Measurements from ENCODE around the gene SLX4IP.

The SLX4IP gene

GRCh38 chr20:10430704-10431103, 4.4 kb upstream of the SLX4IP start:
- no peaks in the 10 kb centered on the region for H3K27me3 ChIP-seq (ENCODE audit: control insufficient read depth, insufficient read depth, low read length)
- no peak overlapping the region for H3K4me2 ChIP-seq (ENCODE audit: low read length)
- H3K9me3 ChIP-seq (replicated peaks; ENCODE audit: low read length): no peaks in the 10 kb centered on the region
- no peak overlapping the region for H3K4me3 ChIP-seq (ENCODE audit: low read length)
- peaks cover 12% of the 10 kb centered on the region for H3K4me1 ChIP-seq (ENCODE audit: control insufficient read depth, insufficient read depth, low read length)
- no peak overlapping the region for H3K9ac ChIP-seq (ENCODE audit: low read depth, low read length)
- H3K36me3 ChIP-seq (ENCODE audit: insufficient read depth, low read length): no peaks in the 10 kb centered on the region

DNA sequence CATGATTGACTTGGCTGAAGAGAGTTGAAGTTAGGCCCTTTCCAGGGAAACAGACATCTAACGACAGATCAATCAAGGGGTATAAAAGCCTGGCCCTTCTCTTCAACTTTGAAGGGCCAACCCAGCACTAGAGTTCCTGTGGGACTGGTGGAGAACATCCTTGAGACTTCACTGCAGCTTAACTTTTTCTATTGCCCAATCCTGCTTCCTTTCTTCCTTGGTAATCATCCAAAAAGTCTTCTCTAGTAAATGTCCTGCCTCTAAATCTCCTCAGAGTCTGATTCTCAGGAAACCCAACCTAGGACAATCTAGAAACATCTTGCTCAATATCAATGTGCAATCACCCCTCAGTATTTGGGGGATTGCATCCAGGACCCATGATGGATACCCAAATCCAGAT, 3.0 kb upstream of the SLX4IP start:
- Histone ChIP-seq H3K9ac (ENCODE audit: low read depth, low read length) (no peak overlapping the region), H3K36me3 (ENCODE audit: insufficient read depth, low read length) (no peaks in the 10 kb centered on the region), H3K4me3 (ENCODE audit: low read length) (no peak overlapping the region), H3K27me3 (ENCODE audit: control insufficient read depth, insufficient read depth, low read length) (no peaks in the 10 kb centered on the region), H3K4me1 (ENCODE audit: control insufficient read depth, insufficient read depth, low read length) (peaks cover 17% of the 10 kb centered on the region), H3K4me2 (ENCODE audit: low read length) (no peak overlapping the region), H3K9me3 (replicated peaks; ENCODE audit: low read length) (no peaks in the 10 kb centered on the region)

DNA sequence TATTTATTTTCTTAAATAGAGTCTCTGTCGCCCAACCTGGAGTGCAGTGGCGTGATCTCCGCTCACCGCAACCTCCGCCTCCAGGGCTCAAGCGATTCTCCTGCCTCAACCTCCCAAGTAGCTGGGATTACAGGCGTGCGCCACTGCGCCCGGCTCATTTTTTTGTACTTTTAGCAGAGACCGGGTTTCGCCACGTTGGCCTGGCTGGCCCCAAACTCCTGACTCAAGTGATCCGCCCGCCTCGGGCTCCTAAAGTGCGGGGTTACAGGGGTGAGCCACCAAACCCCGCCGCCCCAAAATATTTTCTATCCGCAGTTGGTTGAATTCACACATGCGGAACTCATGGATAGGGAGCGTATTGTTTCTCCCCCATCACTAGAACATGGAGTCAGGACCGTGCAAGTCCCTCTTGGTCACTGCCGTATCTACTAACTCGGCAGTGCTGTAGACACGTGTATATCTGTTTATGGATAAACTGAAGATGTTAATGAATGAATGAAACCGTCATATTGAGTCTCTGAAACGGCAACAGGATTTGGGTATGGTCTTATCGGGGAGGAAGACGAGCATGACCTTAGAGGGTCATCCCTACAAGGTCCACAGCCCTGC, 2.0 kb upstream of the SLX4IP start:
- no peaks in the 10 kb centered on the region for H3K27me3 ChIP-seq (ENCODE audit: control insufficient read depth, insufficient read depth, low read length)
- no peaks in the 10 kb centered on the region for H3K36me3 ChIP-seq (ENCODE audit: insufficient read depth, low read length)
- peaks cover 17% of the 10 kb centered on the region for H3K4me1 ChIP-seq (ENCODE audit: control insufficient read depth, insufficient read depth, low read length)
- peak overlapping the region; percentile 87 for H3K4me2 ChIP-seq (ENCODE audit: low read length)
- no peaks in the 10 kb centered on the region for H3K9me3 ChIP-seq (replicated peaks; ENCODE audit: low read length)
- peak overlapping the region; percentile 91 for H3K9ac ChIP-seq (ENCODE audit: low read depth, low read length)
- peak overlapping the region; percentile 92 for H3K4me3 ChIP-seq (ENCODE audit: low read length)

DNA sequence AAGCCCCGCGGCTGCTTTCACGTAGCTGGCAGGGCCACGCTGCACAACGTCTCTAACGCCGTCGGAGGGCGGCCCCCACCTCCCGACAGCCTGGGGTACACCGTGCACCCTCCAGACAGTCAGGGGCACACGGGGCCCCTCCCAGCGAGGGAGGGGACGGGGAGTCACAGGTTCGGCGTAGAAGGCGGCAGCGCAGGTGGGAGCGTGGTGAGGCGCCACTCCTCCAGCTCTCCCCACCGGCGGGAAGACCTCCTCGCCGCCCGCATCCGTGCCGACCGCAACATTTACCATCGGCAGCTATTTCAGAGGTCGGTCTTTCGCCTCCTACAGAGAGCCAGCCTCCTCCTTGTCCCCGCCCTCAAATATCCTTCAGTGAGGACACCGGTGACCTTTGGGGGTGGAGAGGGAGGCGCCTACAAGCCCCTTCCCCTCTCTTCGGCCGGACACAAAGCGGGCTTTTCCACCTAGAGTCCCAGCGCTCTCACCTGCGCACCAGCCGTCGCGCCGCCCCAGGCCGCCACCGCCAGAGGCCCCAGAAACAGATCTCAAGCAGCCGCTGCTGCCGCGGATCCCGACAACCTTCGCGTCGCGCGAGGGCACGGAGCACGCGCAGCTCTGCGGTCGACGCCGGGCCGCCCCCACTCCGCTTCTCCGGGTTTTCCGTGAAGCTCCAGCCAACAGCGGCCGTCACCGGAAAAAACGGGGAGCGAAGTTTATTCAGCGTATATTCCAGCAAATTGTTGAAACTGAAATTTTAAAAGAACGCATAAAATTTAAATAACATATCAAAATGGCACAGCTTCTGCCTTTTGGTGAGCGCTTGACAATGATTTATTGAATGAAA, 1.3 kb upstream of the SLX4IP start, which contains the start of gene MKKS:
MKKS (minus strand) TSS at position 600 of the 844 bp plus-strand sequence. CDS start 20,708 bp downstream, outside the sequence.
- H3K4me3 ChIP-seq (ENCODE audit: low read length): peak within 1 kb of the TSS; percentile 92
- peaks cover 17% of the 10 kb centered on the region for H3K4me1 ChIP-seq (ENCODE audit: control insufficient read depth, insufficient read depth, low read length)
- peak within 1 kb of the TSS; percentile 91 for H3K9ac ChIP-seq (ENCODE audit: low read depth, low read length)
- H3K4me2 ChIP-seq (ENCODE audit: low read length): peak within 1 kb of the TSS; percentile 87
- no peaks in the 10 kb centered on the region for H3K36me3 ChIP-seq (ENCODE audit: insufficient read depth, low read length)
- no peaks in the 10 kb centered on the region for H3K9me3 ChIP-seq (replicated peaks; ENCODE audit: low read length)
- no peaks in the 10 kb centered on the region for H3K27me3 ChIP-seq (ENCODE audit: control insufficient read depth, insufficient read depth, low read length)

- no peaks in the 10 kb centered on the region for H3K36me3 ChIP-seq (ENCODE audit: insufficient read depth, low read length)
- peak overlapping the region; percentile 92 for H3K4me3 ChIP-seq (ENCODE audit: low read length)
- H3K27me3 ChIP-seq (ENCODE audit: control insufficient read depth, insufficient read depth, low read length): no peaks in the 10 kb centered on the region
- H3K9me3 ChIP-seq (replicated peaks; ENCODE audit: low read length): no peaks in the 10 kb centered on the region
- H3K9ac ChIP-seq (ENCODE audit: low read depth, low read length): peak overlapping the region; percentile 91
- H3K4me1 ChIP-seq (ENCODE audit: control insufficient read depth, insufficient read depth, low read length): peaks cover 17% of the 10 kb centered on the region
- peak overlapping the region; percentile 87 for H3K4me2 ChIP-seq (ENCODE audit: low read length)
Observed at GRCh38 chr20:10434467-10434831, 656 bp upstream of the SLX4IP start.

GRCh38 chr20:10436053-10436699, 1.1 kb downstream of the SLX4IP start:
- Histone ChIP-seq H3K4me1 (ENCODE audit: control insufficient read depth, insufficient read depth, low read length) (peaks cover 17% of the 10 kb centered on the region), H3K9me3 (replicated peaks; ENCODE audit: low read length) (no peaks in the 10 kb centered on the region), H3K36me3 (ENCODE audit: insufficient read depth, low read length) (no peaks in the 10 kb centered on the region), H3K4me3 (ENCODE audit: low read length) (no peak overlapping the region), H3K4me2 (ENCODE audit: low read length) (peak overlapping the region; percentile 87), H3K9ac (ENCODE audit: low read depth, low read length) (no peak overlapping the region), H3K27me3 (ENCODE audit: control insufficient read depth, insufficient read depth, low read length) (no peaks in the 10 kb centered on the region)

DNA sequence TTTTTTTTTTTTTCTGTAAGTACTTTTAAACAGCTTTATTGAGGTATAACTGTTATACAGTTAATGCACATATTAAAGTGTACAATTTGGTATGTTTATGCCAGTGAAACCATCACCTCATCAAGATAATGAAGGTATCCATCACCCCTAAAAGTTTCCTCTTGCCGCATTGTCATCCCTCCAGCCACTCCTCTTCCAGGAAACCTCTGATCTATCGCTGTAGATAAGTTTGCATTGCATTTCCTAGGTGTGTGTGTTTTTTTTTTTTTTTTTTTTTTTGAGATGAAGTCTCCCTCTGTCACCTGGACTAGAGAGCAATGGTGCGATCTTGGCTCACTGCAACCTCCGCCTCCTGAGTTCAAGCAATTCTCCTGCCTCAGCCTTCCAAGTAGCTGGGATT, 3.1 kb downstream of the SLX4IP start:
- no peak overlapping the region for H3K9ac ChIP-seq (ENCODE audit: low read depth, low read length)
- no peaks in the 10 kb centered on the region for H3K9me3 ChIP-seq (replicated peaks; ENCODE audit: low read length)
- H3K27me3 ChIP-seq (ENCODE audit: control insufficient read depth, insufficient read depth, low read length): no peaks in the 10 kb centered on the region
- peaks cover 10% of the 10 kb centered on the region for H3K4me1 ChIP-seq (ENCODE audit: control insufficient read depth, insufficient read depth, low read length)
- H3K36me3 ChIP-seq (ENCODE audit: insufficient read depth, low read length): no peaks in the 10 kb centered on the region
- no peak overlapping the region for H3K4me3 ChIP-seq (ENCODE audit: low read length)
- no peak overlapping the region for H3K4me2 ChIP-seq (ENCODE audit: low read length)

GRCh38 chr20:10443936-10444335, 8.8 kb downstream of the SLX4IP start:
- H3K4me2 ChIP-seq (ENCODE audit: low read length): no peak overlapping the region
- H3K27me3 ChIP-seq (ENCODE audit: control insufficient read depth, insufficient read depth, low read length): no peaks in the 10 kb centered on the region
- H3K9me3 ChIP-seq (replicated peaks; ENCODE audit: low read length): no peaks in the 10 kb centered on the region
- H3K36me3 ChIP-seq (ENCODE audit: insufficient read depth, low read length): no peaks in the 10 kb centered on the region
- no peak overlapping the region for H3K9ac ChIP-seq (ENCODE audit: low read depth, low read length)
- H3K4me1 ChIP-seq (ENCODE audit: control insufficient read depth, insufficient read depth, low read length): peaks cover 16% of the 10 kb centered on the region
- H3K4me3 ChIP-seq (ENCODE audit: low read length): no peak overlapping the region

- Histone ChIP-seq H3K4me2 (ENCODE audit: low read length) (no peak overlapping the region), H3K9ac (ENCODE audit: low read depth, low read length) (no peak overlapping the region), H3K27me3 (ENCODE audit: control insufficient read depth, insufficient read depth, low read length) (no peaks in the 10 kb centered on the region), H3K4me3 (ENCODE audit: low read length) (no peak overlapping the region), H3K9me3 (replicated peaks; ENCODE audit: low read length) (no peaks in the 10 kb centered on the region), H3K36me3 (ENCODE audit: insufficient read depth, low read length) (no peaks in the 10 kb centered on the region), H3K4me1 (ENCODE audit: control insufficient read depth, insufficient read depth, low read length) (peaks cover 21% of the 10 kb centered on the region)
Observed at GRCh38 chr20:10445758-10446157, 10.7 kb downstream of the SLX4IP start.

DNA sequence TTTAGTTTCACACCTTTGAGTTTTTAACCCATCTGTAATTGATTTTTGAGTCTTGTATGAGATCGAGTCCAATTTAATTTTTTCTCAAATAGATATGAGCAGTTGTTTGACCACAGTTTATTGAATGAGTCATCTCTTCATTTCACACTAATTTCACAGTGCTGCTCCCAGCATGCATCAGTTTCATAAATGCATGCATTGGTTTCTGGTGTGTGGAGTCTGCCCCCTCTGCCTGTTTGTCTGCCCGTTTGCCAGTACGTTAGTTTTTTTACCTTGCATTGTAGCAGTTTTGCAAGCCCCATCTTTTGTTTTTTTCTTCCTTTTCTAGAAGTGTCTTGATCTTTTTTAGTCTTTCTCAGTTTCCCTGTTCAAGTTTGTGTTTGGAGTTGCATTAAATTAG, 11.9 kb downstream of the SLX4IP start:
- H3K4me2 ChIP-seq (ENCODE audit: low read length): peak overlapping the region; percentile 64
- no peaks in the 10 kb centered on the region for H3K9me3 ChIP-seq (replicated peaks; ENCODE audit: low read length)
- H3K27me3 ChIP-seq (ENCODE audit: control insufficient read depth, insufficient read depth, low read length): no peaks in the 10 kb centered on the region
- H3K36me3 ChIP-seq (ENCODE audit: insufficient read depth, low read length): no peaks in the 10 kb centered on the region
- H3K4me1 ChIP-seq (ENCODE audit: control insufficient read depth, insufficient read depth, low read length): peaks cover 27% of the 10 kb centered on the region
- H3K4me3 ChIP-seq (ENCODE audit: low read length): peak overlapping the region; percentile 31
- peak overlapping the region; percentile 28 for H3K9ac ChIP-seq (ENCODE audit: low read depth, low read length)

DNA sequence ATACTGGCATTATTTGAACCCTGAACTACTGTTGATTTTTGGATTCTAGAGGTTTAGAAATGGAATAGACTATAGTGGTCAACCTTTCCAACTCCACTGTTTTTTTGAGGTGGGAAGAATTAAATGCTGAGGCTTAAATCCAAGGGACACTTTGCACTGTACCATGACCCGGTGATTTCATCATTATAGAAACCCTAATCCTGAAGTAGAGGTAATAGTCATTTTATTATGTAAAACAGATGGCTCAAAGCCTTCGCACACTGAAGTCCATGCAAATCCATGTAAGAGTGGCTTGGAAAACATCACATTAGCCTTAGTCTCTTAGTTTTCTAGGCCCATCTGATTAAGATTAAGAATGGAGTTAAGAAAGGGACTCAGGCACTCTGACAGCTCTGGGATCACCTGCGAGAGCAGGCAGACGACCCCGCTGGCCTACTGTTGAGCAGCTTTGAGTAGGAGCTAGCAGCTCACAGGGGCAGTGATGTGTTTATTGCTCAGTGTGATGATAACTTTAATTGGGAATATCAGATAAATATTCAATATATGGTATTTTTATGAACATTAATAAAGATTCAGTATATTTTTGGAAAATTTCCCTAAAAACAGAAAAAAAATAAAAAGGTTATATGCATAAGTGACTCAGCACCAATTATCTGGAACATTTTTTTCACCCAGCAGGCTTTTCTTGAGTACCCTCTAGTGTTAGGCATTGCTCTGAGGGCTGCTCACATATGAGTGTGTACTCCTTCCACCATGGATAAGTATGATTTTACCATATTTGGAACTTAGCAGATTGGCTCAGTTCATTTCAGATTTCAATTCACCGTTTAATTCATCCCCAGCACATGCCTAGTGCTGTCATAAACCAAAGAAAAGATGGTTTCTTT, 13.4 kb downstream of the SLX4IP start:
- H3K9me3 ChIP-seq (replicated peaks; ENCODE audit: low read length): no peaks in the 10 kb centered on the region
- no peaks in the 10 kb centered on the region for H3K36me3 ChIP-seq (ENCODE audit: insufficient read depth, low read length)
- no peak overlapping the region for H3K9ac ChIP-seq (ENCODE audit: low read depth, low read length)
- H3K27me3 ChIP-seq (ENCODE audit: control insufficient read depth, insufficient read depth, low read length): no peaks in the 10 kb centered on the region
- H3K4me2 ChIP-seq (ENCODE audit: low read length): no peak overlapping the region
- no peak overlapping the region for H3K4me3 ChIP-seq (ENCODE audit: low read length)
- H3K4me1 ChIP-seq (ENCODE audit: control insufficient read depth, insufficient read depth, low read length): peaks cover 27% of the 10 kb centered on the region

Measured in skeletal muscle satellite cell (primary cell).